GM23338 (cell line): Measurements from ENCODE around the gene IL22RA1. TPM values are rescaled to one million over a fixed set of nuclear protein-coding genes. Genes with fewer than 3 reads are reported as not detected.

Experiments used
- ATAC-seq: fragments of 200-7000 bp; cut with Tn5 transposase; 3 replicates; pipeline ENCODE4 v1.9.1; 2020
- DNase-seq: peaks from one replicate; pipeline ENCODE4 v3.0.0-alpha.2; 2015; ENCODE audit warnings: low spot score
- H2AFZ ChIP-seq: fragments of 200-600 bp; sonication (generic); 2 replicates; pipeline ENCODE4 v1.8.0; 2016; ENCODE audit warnings: antibody characterized with exemption, mild to moderate bottlenecking, moderate library complexity
- H3F3A ChIP-seq: fragments of 200-600 bp; sonication (generic); replicated peaks from 2 replicates; pipeline ENCODE4 v1.8.0; 2017; ENCODE audit warnings: antibody characterized with exemption, mixed run types, low read depth
- H3K27ac ChIP-seq: fragments of 200-600 bp; sonication (generic); 2 replicates; pipeline ENCODE4 v1.6.1; 2016; ENCODE audit warnings: low read depth
- H3K27me3 ChIP-seq: fragments of 200-600 bp; sonication (generic); 2 replicates; pipeline ENCODE4 v1.8.0; 2016; ENCODE audit warnings: mild to moderate bottlenecking, mixed run types, moderate library complexity; ENCODE audit not compliant: insufficient read depth
- H3K36me3 ChIP-seq: fragments of 200-600 bp; sonication (generic); 2 replicates; pipeline ENCODE4 v1.8.0; 2016; ENCODE audit warnings: mild to moderate bottlenecking; ENCODE audit not compliant: insufficient read depth
- H3K4me1 ChIP-seq: fragments of 200-600 bp; sonication (generic); 2 replicates; pipeline ENCODE4 v1.8.0; 2016; ENCODE audit warnings: mild to moderate bottlenecking, moderate library complexity; ENCODE audit not compliant: insufficient read depth
- H3K4me2 ChIP-seq: fragments of 200-600 bp; sonication (generic); 2 replicates; pipeline ENCODE4 v1.7.1; 2017; ENCODE audit warnings: mixed run types
- H3K4me3 ChIP-seq: fragments of 200-600 bp; sonication (generic); 2 replicates; pipeline ENCODE4 v1.6.1; 2016; ENCODE audit warnings: mixed run types
- H3K79me2 ChIP-seq: fragments of 200-600 bp; sonication (generic); replicated peaks from 2 replicates; pipeline ENCODE4 v1.8.0; 2017; ENCODE audit warnings: mild to moderate bottlenecking; ENCODE audit not compliant: insufficient read depth
- H3K9me2 ChIP-seq: fragments of 200-600 bp; sonication (generic); 2 replicates; pipeline ENCODE4 v1.8.0; 2017; ENCODE audit not compliant: insufficient read depth
- H4K20me1 ChIP-seq: fragments of 200-600 bp; sonication (generic); replicated peaks from 2 replicates; pipeline ENCODE4 v1.8.0; 2017; ENCODE audit warnings: mild to moderate bottlenecking; ENCODE audit not compliant: insufficient read depth
- H3K27ac Mint-ChIP-seq: 2 replicates; pipeline ENCODE4 v1.8.0; 2020; ENCODE audit warnings: inconsistent platforms, mild to moderate bottlenecking, moderate library complexity, mixed read lengths
- H3K27me3 Mint-ChIP-seq: 3 replicates; pipeline ENCODE4 v1.8.0; 2022; ENCODE audit warnings: low read depth, mild to moderate bottlenecking, moderate library complexity, mixed read lengths, inconsistent platforms; ENCODE audit not compliant: insufficient read depth, poor library complexity
- H3K36me3 Mint-ChIP-seq: 3 replicates; pipeline ENCODE4 v1.8.0; 2021; ENCODE audit warnings: low read depth, mild to moderate bottlenecking, inconsistent platforms, moderate library complexity, mixed read lengths
- H3K4me1 Mint-ChIP-seq: 3 replicates; pipeline ENCODE4 v1.8.0; 2020; ENCODE audit warnings: mild to moderate bottlenecking, inconsistent platforms, mixed read lengths
- H3K4me3 Mint-ChIP-seq: 3 replicates; pipeline ENCODE4 v1.8.0; 2021; ENCODE audit warnings: moderate library complexity, mild to moderate bottlenecking, inconsistent platforms, mixed read lengths
- H3K9me3 Mint-ChIP-seq: 3 replicates; pipeline ENCODE4 v1.8.0; 2020; ENCODE audit warnings: moderate library complexity, mild to moderate bottlenecking, inconsistent platforms, mixed read lengths
- CREB1 ChIP-seq: fragments of 250-450 bp; sonication (Bioruptor Pico); IDR thresholded peaks from 2 replicates; pipeline ENCODE4 v1.5.0; 2020; ENCODE audit warnings: low read depth, mild to moderate bottlenecking, moderate library complexity
- EZH2 ChIP-seq: fragments of 200-600 bp; sonication (generic); IDR thresholded peaks from one replicate; pipeline ENCODE4 v1.8.0; 2017; ENCODE audit warnings: antibody characterized with exemption, mild to moderate bottlenecking, low read depth; ENCODE audit not compliant: unreplicated experiment
- JUNB ChIP-seq: IDR thresholded peaks from one replicate; pipeline ENCODE4 v1.6.1; 2016; ENCODE audit warnings: antibody characterized with exemption; ENCODE audit not compliant: unreplicated experiment
- NANOG ChIP-seq: IDR thresholded peaks from 2 replicates; pipeline ENCODE4 v1.6.1; 2016; ENCODE audit warnings: antibody characterized with exemption, borderline replicate concordance
- POLR2AphosphoS5 ChIP-seq: IDR thresholded peaks from 2 replicates; pipeline ENCODE4 v1.6.1; 2016; ENCODE audit warnings: antibody characterized with exemption, low read depth
- STAT1 ChIP-seq: IDR thresholded peaks from one replicate; pipeline ENCODE4 v1.6.1; 2016; ENCODE audit warnings: antibody characterized with exemption; ENCODE audit not compliant: unreplicated experiment
- polyA plus RNA-seq: library from polyadenylated mRNA; unstranded; fragments of >200 nt; fragmentation: Nextera tagmentation; extraction: Ambion mirVana; gene quantifications from 2 replicates; pipeline ENCODE4 v1.2.1, GENCODE V29; 2016
- total RNA-seq: library from RNA; depleted of rRNA; stranded (reverse); fragments of >200 nt; shearing (Covaris generic); gene quantifications from 2 replicates; pipeline ENCODE4 v1.2.3, GENCODE V29; 2014
- TF ChIP-seq, protein P1 (sequence below): IDR thresholded peaks from 2 replicates; pipeline ENCODE4 v1.6.1; 2016; ENCODE audit warnings: antibody characterized with exemption
- TF ChIP-seq, protein P2 (sequence below): IDR thresholded peaks from one replicate; pipeline ENCODE4 v1.6.1; 2018; ENCODE audit warnings: antibody characterized with exemption; ENCODE audit not compliant: unreplicated experiment
- TF ChIP-seq, protein P3 (sequence below): fragments of 250-450 bp; sonication (Bioruptor Pico); IDR thresholded peaks from 2 replicates; pipeline ENCODE4 v1.5.0; 2020; ENCODE audit warnings: mild to moderate bottlenecking, moderate library complexity

The IL22RA1 gene
- total and polyA plus RNA-seq, 2 experiments from 2014 or later, result 0.11 to 0.28 TPM

- no peak overlapping the region for H3K4me3 ChIP-seq
- TF ChIP-seq, protein P1, sequence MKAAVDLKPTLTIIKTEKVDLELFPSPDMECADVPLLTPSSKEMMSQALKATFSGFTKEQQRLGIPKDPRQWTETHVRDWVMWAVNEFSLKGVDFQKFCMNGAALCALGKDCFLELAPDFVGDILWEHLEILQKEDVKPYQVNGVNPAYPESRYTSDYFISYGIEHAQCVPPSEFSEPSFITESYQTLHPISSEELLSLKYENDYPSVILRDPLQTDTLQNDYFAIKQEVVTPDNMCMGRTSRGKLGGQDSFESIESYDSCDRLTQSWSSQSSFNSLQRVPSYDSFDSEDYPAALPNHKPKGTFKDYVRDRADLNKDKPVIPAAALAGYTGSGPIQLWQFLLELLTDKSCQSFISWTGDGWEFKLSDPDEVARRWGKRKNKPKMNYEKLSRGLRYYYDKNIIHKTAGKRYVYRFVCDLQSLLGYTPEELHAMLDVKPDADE, result no peak
- TF ChIP-seq EZH2 (no peak), STAT1 (no peak), POLR2AphosphoS5 (no peak), JUNB (no peak), NANOG (no peak), CREB1 (no peak)
- TF ChIP-seq, protein P2, sequence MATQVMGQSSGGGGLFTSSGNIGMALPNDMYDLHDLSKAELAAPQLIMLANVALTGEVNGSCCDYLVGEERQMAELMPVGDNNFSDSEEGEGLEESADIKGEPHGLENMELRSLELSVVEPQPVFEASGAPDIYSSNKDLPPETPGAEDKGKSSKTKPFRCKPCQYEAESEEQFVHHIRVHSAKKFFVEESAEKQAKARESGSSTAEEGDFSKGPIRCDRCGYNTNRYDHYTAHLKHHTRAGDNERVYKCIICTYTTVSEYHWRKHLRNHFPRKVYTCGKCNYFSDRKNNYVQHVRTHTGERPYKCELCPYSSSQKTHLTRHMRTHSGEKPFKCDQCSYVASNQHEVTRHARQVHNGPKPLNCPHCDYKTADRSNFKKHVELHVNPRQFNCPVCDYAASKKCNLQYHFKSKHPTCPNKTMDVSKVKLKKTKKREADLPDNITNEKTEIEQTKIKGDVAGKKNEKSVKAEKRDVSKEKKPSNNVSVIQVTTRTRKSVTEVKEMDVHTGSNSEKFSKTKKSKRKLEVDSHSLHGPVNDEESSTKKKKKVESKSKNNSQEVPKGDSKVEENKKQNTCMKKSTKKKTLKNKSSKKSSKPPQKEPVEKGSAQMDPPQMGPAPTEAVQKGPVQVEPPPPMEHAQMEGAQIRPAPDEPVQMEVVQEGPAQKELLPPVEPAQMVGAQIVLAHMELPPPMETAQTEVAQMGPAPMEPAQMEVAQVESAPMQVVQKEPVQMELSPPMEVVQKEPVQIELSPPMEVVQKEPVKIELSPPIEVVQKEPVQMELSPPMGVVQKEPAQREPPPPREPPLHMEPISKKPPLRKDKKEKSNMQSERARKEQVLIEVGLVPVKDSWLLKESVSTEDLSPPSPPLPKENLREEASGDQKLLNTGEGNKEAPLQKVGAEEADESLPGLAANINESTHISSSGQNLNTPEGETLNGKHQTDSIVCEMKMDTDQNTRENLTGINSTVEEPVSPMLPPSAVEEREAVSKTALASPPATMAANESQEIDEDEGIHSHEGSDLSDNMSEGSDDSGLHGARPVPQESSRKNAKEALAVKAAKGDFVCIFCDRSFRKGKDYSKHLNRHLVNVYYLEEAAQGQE, result no peak
- TF ChIP-seq, protein P3, sequence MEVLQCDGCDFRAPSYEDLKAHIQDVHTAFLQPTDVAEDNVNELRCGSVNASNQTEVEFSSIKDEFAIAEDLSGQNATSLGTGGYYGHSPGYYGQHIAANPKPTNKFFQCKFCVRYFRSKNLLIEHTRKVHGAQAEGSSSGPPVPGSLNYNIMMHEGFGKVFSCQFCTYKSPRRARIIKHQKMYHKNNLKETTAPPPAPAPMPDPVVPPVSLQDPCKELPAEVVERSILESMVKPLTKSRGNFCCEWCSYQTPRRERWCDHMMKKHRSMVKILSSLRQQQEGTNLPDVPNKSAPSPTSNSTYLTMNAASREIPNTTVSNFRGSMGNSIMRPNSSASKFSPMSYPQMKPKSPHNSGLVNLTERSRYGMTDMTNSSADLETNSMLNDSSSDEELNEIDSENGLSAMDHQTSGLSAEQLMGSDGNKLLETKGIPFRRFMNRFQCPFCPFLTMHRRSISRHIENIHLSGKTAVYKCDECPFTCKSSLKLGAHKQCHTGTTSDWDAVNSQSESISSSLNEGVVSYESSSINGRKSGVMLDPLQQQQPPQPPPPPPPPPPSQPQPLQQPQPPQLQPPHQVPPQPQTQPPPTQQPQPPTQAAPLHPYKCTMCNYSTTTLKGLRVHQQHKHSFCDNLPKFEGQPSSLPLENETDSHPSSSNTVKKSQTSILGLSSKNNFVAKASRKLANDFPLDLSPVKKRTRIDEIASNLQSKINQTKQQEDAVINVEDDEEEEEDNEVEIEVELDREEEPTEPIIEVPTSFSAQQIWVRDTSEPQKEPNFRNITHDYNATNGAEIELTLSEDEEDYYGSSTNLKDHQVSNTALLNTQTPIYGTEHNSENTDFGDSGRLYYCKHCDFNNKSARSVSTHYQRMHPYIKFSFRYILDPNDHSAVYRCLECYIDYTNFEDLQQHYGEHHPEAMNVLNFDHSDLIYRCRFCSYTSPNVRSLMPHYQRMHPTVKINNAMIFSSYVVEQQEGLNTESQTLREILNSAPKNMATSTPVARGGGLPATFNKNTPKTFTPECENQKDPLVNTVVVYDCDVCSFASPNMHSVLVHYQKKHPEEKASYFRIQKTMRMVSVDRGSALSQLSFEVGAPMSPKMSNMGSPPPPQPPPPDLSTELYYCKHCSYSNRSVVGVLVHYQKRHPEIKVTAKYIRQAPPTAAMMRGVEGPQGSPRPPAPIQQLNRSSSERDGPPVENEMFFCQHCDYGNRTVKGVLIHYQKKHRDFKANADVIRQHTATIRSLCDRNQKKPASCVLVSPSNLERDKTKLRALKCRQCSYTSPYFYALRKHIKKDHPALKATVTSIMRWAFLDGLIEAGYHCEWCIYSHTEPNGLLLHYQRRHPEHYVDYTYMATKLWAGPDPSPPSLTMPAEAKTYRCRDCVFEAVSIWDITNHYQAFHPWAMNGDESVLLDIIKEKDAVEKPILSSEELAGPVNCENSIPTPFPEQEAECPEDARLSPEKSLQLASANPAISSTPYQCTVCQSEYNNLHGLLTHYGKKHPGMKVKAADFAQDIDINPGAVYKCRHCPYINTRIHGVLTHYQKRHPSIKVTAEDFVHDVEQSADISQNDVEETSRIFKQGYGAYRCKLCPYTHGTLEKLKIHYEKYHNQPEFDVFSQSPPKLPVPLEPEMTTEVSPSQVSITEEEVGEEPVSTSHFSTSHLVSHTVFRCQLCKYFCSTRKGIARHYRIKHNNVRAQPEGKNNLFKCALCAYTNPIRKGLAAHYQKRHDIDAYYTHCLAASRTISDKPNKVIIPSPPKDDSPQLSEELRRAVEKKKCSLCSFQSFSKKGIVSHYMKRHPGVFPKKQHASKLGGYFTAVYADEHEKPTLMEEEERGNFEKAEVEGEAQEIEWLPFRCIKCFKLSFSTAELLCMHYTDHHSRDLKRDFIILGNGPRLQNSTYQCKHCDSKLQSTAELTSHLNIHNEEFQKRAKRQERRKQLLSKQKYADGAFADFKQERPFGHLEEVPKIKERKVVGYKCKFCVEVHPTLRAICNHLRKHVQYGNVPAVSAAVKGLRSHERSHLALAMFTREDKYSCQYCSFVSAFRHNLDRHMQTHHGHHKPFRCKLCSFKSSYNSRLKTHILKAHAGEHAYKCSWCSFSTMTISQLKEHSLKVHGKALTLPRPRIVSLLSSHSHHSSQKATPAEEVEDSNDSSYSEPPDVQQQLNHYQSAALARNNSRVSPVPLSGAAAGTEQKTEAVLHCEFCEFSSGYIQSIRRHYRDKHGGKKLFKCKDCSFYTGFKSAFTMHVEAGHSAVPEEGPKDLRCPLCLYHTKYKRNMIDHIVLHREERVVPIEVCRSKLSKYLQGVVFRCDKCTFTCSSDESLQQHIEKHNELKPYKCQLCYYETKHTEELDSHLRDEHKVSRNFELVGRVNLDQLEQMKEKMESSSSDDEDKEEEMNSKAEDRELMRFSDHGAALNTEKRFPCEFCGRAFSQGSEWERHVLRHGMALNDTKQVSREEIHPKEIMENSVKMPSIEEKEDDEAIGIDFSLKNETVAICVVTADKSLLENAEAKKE (CRISPR knock-in tag), result no peak
- no peaks in the 10 kb centered on the region for H4K20me1 ChIP-seq
- no peaks in the 10 kb centered on the region for H3K4me1 ChIP-seq
- ATAC-seq, result no peak
- no peak overlapping the region for H3K27ac ChIP-seq
- Mint-ChIP-seq H3K4me1 (peaks cover under 1% of the 10 kb centered on the region; the same call in 2 of the 3 replicates), H3K9me3 (peaks cover 14% of the 10 kb centered on the region; the same call in 2 of the 3 replicates), H3K4me3 (no peak overlapping the region), H3K27ac (no peak overlapping the region), H3K36me3 (peaks cover 8% of the 10 kb centered on the region; the same call in 1 of the 3 replicates), H3K27me3 (peaks cover 5% of the 10 kb centered on the region)
- 0 out of 2 replicates have a peak overlapping the region, but pooled peaks have one; percentile 43 for H2AFZ ChIP-seq
- no peaks in the 10 kb centered on the region for H3K79me2 ChIP-seq
- DNase-seq, result no peak
- no peak overlapping the region for H3K4me2 ChIP-seq
- H3K27me3 ChIP-seq, result no peaks in the 10 kb centered on the region
- H3F3A ChIP-seq, result no peaks in the 10 kb centered on the region
- H3K9me2 ChIP-seq, result no peaks in the 10 kb centered on the region
- H3K36me3 ChIP-seq, result no peaks in the 10 kb centered on the region
Measured at GRCh38 chr1:24134376-24134775, 8.6 kb downstream of the IL22RA1 start.
